Measurements from ENCODE around the gene CPAMD8. TPM values are rescaled to one million over a fixed set of nuclear protein-coding genes. Genes with fewer than 3 reads are reported as not detected.
A peak's percentile ranks its signal among the peaks of the same experiment; 100 is the strongest.

Gene CPAMD8
- total RNA-seq, 2 donors from 2014 or later: 0.28 to 0.43 TPM

DNA sequence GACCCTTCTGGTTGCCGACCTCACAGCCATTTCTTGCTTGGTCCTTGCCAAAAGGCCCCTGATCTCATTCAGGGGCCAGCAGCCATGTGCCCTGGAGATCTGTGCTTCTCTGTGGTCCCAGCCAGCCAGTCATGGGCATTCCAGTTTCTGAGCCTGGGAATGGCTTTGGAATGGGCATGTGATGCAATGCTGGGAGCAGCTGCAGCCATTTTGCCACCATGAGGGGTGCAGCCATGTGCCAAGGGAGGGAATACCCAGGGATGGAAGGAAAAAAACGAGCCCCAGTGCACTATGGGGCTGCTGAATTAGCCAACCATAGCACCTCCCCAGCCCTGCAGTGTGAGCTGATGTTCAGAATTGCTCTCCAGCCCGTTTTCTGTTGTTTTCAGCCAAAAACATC is 111.5 kb downstream of the CPAMD8 start:
- peaks cover 14 to 15% of the 10 kb centered on the region in 2 donors for H3K9me3 Mint-ChIP-seq
- DNase-seq (no peak), ATAC-seq (replicated peaks in 1 of 2) (no peak)
- H3K4me3 Mint-ChIP-seq: no peak overlapping the region
- no peaks in the 10 kb centered on the region for H3K4me1 Mint-ChIP-seq (ENCODE audit: low read depth)
- H3K27ac Mint-ChIP-seq: no peak overlapping the region
- no peaks in the 10 kb centered on the region for H3K27me3 Mint-ChIP-seq (ENCODE audit: low read depth)
- peaks cover 8 to 21% of the 10 kb centered on the region in 2 donors for H3K36me3 Mint-ChIP-seq (ENCODE audit: insufficient read depth in 2 of 2)

DNA sequence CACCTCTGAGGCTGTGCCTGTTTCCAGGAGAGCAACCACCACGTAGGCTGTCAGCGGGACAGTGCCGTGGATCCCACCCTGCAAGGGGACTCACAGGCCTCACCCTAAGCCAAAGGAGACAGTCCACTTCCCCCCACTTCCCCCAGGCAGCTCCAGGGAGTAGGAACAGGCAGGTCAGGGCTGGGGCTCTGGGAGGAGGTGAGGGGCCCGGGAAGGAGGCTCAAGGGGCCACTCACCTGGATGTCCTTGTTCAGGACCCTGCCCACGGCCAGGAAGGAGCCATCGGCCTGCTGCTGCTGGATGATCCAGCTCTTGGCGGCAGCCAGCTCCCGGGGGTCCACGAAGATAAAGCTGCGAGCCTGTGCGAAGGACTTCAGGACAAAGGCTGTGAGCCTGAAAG is 112.2 kb downstream of the CPAMD8 start:
- H3K36me3 Mint-ChIP-seq (ENCODE audit: insufficient read depth in 2 of 2): peaks cover 8 to 19% of the 10 kb centered on the region in 2 donors
- ATAC-seq (replicated peaks in 1 of 2) (no peak), DNase-seq (no peak)
- H3K27me3 Mint-ChIP-seq (ENCODE audit: low read depth): no peaks in the 10 kb centered on the region
- H3K4me3 Mint-ChIP-seq: no peak overlapping the region
- no peaks in the 10 kb centered on the region for H3K4me1 Mint-ChIP-seq (ENCODE audit: low read depth)
- no peak overlapping the region for H3K27ac Mint-ChIP-seq
- peaks cover 11 to 14% of the 10 kb centered on the region in 2 donors for H3K9me3 Mint-ChIP-seq

DNA sequence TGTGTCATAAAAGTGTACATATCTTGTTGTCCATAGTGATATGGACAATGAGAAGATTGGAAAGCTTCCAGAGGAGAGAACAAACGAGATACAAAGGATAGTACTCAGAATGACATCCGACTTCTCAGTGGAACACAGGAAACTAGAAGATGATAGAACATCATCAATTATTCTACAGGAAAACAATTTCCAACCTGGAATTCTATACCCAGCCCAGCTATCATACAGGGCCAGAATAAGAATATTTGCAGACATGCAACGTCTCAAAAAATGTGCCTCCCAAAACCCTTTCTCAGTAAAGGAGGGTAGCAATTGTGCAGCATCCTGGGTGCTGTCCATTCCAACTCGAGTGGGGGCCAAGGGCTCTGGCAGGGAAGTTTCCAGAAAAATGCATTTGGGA is 113.8 kb downstream of the CPAMD8 start:
- no peak for DNase-seq
- no peaks in the 10 kb centered on the region for H3K4me1 Mint-ChIP-seq (ENCODE audit: low read depth)
- no peak overlapping the region for H3K4me3 Mint-ChIP-seq
- H3K36me3 Mint-ChIP-seq (ENCODE audit: insufficient read depth in 2 of 2): peaks cover 7 to 19% of the 10 kb centered on the region in 2 donors
- no peaks in the 10 kb centered on the region for H3K27me3 Mint-ChIP-seq (ENCODE audit: low read depth)
- H3K9me3 Mint-ChIP-seq: peaks cover 11 to 12% of the 10 kb centered on the region in 2 donors
- no peak for ATAC-seq (replicated peaks in 1 of 2)
- no peak overlapping the region for H3K27ac Mint-ChIP-seq

DNA sequence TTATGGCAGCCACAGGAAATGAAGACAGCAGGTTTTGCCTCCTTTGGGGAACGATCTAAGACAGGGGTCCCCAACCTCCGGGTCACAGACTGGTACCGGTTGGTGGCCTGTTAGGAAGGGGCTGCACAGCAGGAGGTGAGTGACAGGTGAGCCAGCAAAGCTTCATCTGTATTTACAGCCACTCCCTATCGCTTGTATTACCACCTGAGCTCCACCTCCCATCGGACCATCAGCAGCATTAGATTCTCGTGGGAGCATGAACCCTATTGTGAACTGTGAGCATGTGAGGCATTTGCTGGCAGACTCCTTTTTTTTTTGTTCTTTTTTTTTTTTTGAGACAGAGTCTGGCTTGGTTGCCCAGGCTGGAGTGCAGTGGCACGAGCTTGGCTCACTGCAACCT is 115.6 kb downstream of the CPAMD8 start:
- no peak for ATAC-seq (replicated peaks in 1 of 2)
- peaks cover 7 to 19% of the 10 kb centered on the region in 2 donors for H3K36me3 Mint-ChIP-seq (ENCODE audit: insufficient read depth in 2 of 2)
- H3K9me3 Mint-ChIP-seq: peaks cover 10 to 12% of the 10 kb centered on the region in 2 donors
- H3K4me1 Mint-ChIP-seq (ENCODE audit: low read depth): no peaks in the 10 kb centered on the region
- no peak overlapping the region for H3K4me3 Mint-ChIP-seq
- DNase-seq: no peak
- no peak overlapping the region for H3K27ac Mint-ChIP-seq
- H3K27me3 Mint-ChIP-seq (ENCODE audit: low read depth): no peaks in the 10 kb centered on the region

DNA sequence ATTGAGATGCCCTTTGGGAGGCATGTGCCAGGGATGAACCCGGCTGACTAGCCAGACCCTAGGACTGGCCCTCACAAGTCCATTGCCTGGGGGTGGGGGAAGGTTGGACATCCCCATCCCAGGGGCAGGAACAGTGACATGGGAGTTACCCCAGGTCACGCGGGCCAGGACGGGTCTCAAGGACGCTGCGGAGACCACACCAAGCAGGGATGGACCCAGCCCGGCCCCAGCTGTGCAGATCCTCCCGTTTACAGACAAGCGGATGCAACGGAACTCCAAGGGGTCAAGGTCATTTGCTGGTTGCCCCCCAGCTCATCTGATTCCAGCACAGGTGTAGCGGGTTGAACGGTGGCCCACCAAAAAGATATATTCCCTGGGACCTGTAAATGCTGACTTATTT is 117.9 kb downstream of the CPAMD8 start:
- H3K4me1 Mint-ChIP-seq (ENCODE audit: low read depth): no peaks in the 10 kb centered on the region
- peaks cover 7 to 17% of the 10 kb centered on the region in 2 donors for H3K36me3 Mint-ChIP-seq (ENCODE audit: insufficient read depth in 2 of 2)
- no peak for DNase-seq

DNA sequence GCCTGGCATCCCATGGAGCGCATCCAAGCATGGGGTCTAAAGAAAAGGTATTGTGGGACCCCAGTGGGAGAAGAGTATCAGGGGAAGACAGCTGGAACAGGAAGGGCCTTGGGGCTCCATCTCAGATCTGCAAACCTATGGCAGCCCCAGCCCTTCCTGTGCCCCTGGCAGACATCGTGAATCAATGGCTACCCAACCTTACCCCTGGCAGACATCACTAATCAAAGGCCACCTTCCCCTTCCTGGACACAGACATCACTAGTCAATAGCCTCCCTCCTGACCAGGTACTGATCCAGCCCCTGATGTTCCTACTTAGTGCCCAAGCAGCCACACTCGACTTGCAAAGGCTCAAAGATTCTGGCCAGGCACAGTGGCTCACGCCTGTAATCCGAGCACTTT is 122.0 kb downstream of the CPAMD8 start:
- no peak overlapping the region for H3K4me3 Mint-ChIP-seq
- H3K36me3 Mint-ChIP-seq (ENCODE audit: insufficient read depth in 2 of 2): no peaks in the 10 kb centered on the region
- DNase-seq (no peak), ATAC-seq (replicated peaks in 1 of 2) (no peak)
- peaks cover 0 to 2% of the 10 kb centered on the region in 2 donors for H3K9me3 Mint-ChIP-seq
- no peaks in the 10 kb centered on the region for H3K4me1 Mint-ChIP-seq (ENCODE audit: low read depth)
- H3K27me3 Mint-ChIP-seq (ENCODE audit: low read depth): no peaks in the 10 kb centered on the region
- H3K27ac Mint-ChIP-seq: no peak overlapping the region

More for the DNA sequence above, 117.9 kb downstream of the CPAMD8 start:
- no peaks in the 10 kb centered on the region for H3K27me3 Mint-ChIP-seq (ENCODE audit: low read depth)
- no peak overlapping the region for H3K27ac Mint-ChIP-seq
- H3K4me3 Mint-ChIP-seq: no peak overlapping the region
- ATAC-seq (replicated peaks in 1 of 2): no peak
- peaks cover 10 to 12% of the 10 kb centered on the region in 2 donors for H3K9me3 Mint-ChIP-seq

DNA sequence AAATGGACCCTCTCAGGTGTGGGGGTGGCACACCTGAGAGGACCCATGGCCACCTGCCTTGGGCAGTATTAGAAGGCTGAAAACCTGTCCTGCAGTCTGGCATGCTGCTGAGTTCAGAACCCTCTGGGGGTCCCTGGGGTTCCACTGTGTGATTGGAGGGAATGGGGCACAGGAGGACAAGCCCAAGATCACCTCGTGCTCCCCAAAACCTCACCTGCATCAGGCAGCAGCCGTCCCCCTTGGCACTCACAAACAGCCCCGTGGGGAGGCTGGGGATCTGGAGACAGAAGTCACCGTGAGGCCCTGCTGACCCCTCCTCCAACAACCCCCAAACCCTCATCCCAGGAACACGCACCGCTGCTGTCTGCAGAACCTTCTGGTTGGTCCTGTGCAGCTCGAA is 123.3 kb downstream of the CPAMD8 start:
- Mint-ChIP-seq H3K27me3 (ENCODE audit: low read depth) (peaks cover 7% of the 10 kb centered on the region), H3K36me3 (ENCODE audit: insufficient read depth in 2 of 2) (no peaks in the 10 kb centered on the region), H3K9me3 (peaks cover 0 to 2% of the 10 kb centered on the region in 2 donors), H3K4me1 (ENCODE audit: low read depth) (peaks cover 3% of the 10 kb centered on the region), H3K27ac (no peak overlapping the region), H3K4me3 (no peak overlapping the region)
- ATAC-seq (replicated peaks in 1 of 2): no peak
- DNase-seq: no peak

DNA sequence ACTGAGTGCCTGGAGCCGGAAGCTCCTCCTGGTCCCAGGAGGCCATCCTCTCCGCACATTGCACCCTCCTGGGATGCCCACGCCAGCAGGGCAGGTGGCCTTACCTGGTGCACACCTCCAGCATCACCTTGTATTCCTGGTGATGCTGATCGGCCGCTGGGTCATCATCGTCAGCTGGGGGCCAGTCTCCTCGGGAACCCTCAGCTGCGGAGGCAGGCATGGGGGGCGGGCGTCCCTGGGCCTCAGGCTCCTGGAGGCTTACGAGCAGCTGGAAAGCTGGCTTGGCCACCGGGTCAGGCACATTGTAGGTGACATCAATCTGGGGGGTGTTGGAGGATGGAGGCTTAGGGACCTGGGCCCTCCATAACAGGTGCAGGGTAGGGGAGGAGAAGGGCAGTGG is 124.1 kb downstream of the CPAMD8 start:
- Mint-ChIP-seq H3K36me3 (ENCODE audit: insufficient read depth in 2 of 2) (no peaks in the 10 kb centered on the region), H3K27ac (no peak overlapping the region), H3K27me3 (ENCODE audit: low read depth) (peaks cover 11% of the 10 kb centered on the region), H3K4me3 (no peak overlapping the region), H3K9me3 (peaks cover 0 to 2% of the 10 kb centered on the region in 2 donors), H3K4me1 (ENCODE audit: low read depth) (peaks cover 5% of the 10 kb centered on the region)
- no peak for ATAC-seq (replicated peaks in 1 of 2)
- no peak for DNase-seq

DNA sequence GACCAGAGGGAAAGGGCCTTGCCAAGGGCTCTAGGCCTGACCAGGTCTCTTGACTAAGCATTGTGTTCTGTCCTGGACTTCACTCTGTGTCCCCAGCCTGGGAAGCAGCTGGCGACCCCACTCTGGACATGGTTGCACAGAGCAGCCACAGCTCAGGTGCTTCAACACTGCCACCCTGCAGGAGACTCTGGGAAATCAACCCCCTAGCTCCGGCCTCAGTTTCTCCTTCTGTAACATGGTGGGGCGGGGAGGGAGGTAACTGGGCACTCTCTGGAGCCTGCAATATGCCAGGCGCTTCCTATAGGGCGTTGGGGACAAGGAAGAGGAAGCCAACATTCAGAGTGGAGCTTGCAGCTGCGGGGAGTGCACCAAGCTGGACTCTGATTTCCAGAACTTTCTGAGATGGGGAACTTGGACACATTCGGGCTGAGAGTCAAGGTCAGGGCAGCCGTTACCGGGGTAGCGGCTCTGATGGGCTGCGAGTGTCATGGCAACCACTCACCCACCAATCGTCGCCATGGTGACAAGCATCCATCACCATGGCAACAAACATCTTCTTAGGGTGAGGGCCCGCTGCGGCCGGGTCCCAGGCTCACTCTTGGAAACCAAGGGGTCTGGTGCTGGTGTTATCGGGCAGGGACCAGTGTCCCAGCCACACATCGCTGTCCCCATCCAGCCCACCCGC is 125.0 kb downstream of the CPAMD8 start:
- ATAC-seq (replicated peaks in 1 of 2): no peak
- no peak overlapping the region for H3K4me3 Mint-ChIP-seq
- DNase-seq: no peak
- peaks cover 11% of the 10 kb centered on the region for H3K27me3 Mint-ChIP-seq (ENCODE audit: low read depth)
- peaks cover 5% of the 10 kb centered on the region for H3K4me1 Mint-ChIP-seq (ENCODE audit: low read depth)
- H3K36me3 Mint-ChIP-seq (ENCODE audit: insufficient read depth in 2 of 2): no peaks in the 10 kb centered on the region
- H3K27ac Mint-ChIP-seq: no peak overlapping the region
- peaks cover 0 to 2% of the 10 kb centered on the region in 2 donors for H3K9me3 Mint-ChIP-seq

DNA sequence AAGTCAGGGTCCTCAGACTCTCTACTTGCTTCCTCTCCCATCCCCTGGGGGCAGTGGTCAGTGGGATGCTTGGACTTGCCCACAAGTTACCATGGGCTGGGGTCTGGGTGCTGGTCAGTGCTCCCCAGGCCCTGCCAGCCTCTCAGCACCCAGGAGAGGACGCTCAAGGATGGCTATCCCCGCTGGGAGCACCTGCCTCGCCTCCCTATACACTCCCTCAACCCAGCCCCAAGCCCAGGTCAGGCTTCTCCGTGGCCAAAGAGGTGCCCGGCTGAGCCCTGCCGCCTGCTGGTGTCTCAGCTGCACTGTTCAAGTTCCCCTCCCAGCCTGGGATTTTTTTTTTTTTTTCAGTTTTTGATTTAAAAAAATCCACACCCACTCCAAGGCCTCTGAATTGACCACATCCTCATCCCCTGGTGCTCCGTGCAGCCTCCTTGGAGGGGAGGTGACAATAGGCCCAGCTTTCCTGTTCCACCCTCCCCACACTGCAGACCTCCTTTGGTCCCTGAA is 127.0 kb downstream of the CPAMD8 start:
- ATAC-seq (replicated peaks in 1 of 2) (peak; percentile 45), DNase-seq (peak; percentile 49 to 55)
- H3K4me1 Mint-ChIP-seq (ENCODE audit: low read depth): peaks cover 5% of the 10 kb centered on the region
- H3K27ac Mint-ChIP-seq: no peak overlapping the region
- H3K9me3 Mint-ChIP-seq: peaks cover 0 to 1% of the 10 kb centered on the region in 2 donors
- peak overlapping the region in 1 of 2 donors; percentile 5 for H3K4me3 Mint-ChIP-seq
- H3K36me3 Mint-ChIP-seq (ENCODE audit: insufficient read depth in 2 of 2): no peaks in the 10 kb centered on the region
- peaks cover 22% of the 10 kb centered on the region for H3K27me3 Mint-ChIP-seq (ENCODE audit: low read depth)

DNA sequence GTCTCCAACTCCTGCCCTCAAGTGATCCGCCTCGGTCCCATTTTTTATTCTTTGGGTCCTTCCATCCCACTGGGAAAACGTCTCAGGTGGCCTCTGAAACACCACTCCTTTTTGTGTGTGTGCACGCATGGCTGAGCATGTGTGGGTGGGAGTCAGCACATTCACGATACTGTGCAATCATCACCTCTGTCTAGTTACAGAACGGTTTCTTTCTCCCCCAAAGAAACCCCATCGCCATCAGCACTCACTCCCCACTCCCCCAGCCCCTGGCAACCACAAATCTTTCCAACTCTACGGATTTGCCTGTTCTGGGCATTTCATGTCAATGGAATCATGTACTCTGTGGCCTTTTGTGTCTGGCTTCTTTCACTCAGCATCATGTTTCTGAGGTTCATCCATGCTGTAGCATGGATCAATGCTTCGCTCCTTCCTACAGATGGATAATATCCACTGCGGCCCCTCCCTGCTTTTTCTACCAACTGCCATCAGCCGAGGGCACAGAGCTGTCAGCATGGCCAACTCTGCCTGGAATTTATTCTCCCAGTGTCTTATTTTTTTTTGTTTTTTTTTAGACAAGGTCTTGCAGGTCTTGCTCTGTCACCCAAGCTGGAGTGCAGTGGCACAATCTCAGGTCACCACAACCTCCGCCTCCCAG is 128.1 kb downstream of the CPAMD8 start:
- no peak for ATAC-seq (replicated peaks in 1 of 2)
- Mint-ChIP-seq H3K27me3 (ENCODE audit: low read depth) (peaks cover 25% of the 10 kb centered on the region), H3K27ac (peak overlapping the region; percentile 80), H3K36me3 (ENCODE audit: insufficient read depth in 2 of 2) (no peaks in the 10 kb centered on the region), H3K9me3 (no peaks in the 10 kb centered on the region), H3K4me3 (peak overlapping the region; percentile 48 to 67), H3K4me1 (ENCODE audit: low read depth) (peaks cover 5% of the 10 kb centered on the region)
- DNase-seq: no peak

DNA sequence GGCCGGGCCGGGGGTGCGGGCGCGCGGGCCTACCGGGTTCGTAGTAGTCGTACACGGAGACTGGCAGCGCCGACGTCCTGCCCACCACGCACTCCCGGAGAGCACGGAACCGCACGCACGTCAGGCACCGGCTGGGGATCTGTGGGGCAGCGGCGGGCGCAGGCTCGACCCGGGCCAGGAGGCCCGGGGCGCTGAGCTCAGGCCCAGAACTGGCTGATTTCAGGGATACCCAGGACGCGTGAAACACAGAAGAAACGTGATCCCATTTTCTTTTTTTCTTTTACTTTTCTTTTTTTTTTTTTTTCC is 128.8 kb downstream of the CPAMD8 start:
- Mint-ChIP-seq H3K4me1 (ENCODE audit: low read depth) (peaks cover 5% of the 10 kb centered on the region), H3K4me3 (peak overlapping the region; percentile 67 to 74), H3K36me3 (ENCODE audit: insufficient read depth in 2 of 2) (no peaks in the 10 kb centered on the region), H3K9me3 (no peaks in the 10 kb centered on the region), H3K27me3 (ENCODE audit: low read depth) (peaks cover 31% of the 10 kb centered on the region), H3K27ac (peak overlapping the region; percentile 77)
- peak in 1 of 2 donors; percentile 18 for DNase-seq
- ATAC-seq (replicated peaks in 1 of 2): peak; percentile 6 to 27

DNA sequence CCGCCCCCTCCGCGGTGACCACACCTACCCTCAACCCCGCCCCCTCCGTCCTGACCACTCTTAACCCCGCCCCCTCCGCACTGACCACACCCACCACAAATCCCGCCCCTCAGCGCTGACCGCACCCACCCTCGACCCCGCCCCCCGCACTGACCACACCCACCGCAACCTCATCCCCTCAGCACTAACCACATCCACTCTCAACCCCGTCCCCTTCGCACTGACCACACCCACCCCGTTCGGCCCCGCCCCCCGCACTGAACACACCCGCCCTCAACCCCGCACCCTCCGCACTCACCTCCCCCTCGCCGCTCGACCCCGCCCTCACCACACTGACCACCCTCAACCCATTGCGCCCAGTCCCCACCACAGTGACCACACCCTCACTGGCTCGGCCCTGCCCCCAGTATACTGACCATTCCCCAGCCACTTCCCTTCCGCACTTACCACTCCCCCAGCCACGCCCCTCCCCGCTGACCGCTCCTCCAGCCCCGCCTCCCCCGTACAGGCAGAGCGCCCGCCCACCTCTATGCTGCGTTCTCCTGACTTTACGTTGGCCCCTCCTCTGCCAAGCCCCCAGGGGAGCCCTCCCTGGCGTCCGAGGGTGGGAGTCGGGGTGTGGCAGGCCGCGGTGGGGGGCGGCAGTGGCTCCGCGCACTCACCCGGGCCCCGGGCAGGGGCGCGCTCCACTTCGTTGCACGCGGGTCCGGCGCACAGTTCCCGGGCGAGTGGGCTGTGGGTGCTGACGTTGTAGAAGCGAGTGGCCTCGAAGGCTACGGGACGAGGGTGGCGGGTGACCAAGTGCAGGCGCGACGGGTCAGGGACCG is 129.4 kb downstream of the CPAMD8 start:
- peaks cover 36% of the 10 kb centered on the region for H3K27me3 Mint-ChIP-seq (ENCODE audit: low read depth)
- H3K4me3 Mint-ChIP-seq: peak overlapping the region; percentile 73 to 74
- peaks cover 5% of the 10 kb centered on the region for H3K4me1 Mint-ChIP-seq (ENCODE audit: low read depth)

More for the DNA sequence above, 129.4 kb downstream of the CPAMD8 start:
- Mint-ChIP-seq H3K9me3 (no peaks in the 10 kb centered on the region), H3K36me3 (ENCODE audit: insufficient read depth in 2 of 2) (no peaks in the 10 kb centered on the region), H3K27ac (peak overlapping the region; percentile 89)
- DNase-seq (peak; percentile 76 to 84), ATAC-seq (replicated peaks in 1 of 2) (peak; percentile 67 to 77)
